HepG2 (cell line): ENCODE data around the gene PIK3R1.

Experiments
- CTCF ChIP-seq: sonication (generic); formaldehyde crosslinking; IDR thresholded peaks from 2 replicates; pipeline ENCODE4 v1.5.0; 2020; ENCODE audit warnings: mild to moderate bottlenecking, missing genetic modification reagents, moderate library complexity
- FOXA1 ChIP-seq, 2 experiments: fragments of 450-650 bp in 1 of 2; sonication (generic) in 1 of 2; formaldehyde crosslinking in 1 of 2; IDR thresholded peaks; 2 replicates each; pipeline versions ENCODE4 v1.4.0 to v1.6.1; 2016 to 2020; ENCODE audit warnings: missing genetic modification reagents in 1 of 2
- MTERF4 ChIP-seq: sonication (generic); formaldehyde crosslinking; IDR thresholded peaks from 2 replicates; pipeline ENCODE4 v1.8.0; 2023; ENCODE audit warnings: mild to moderate bottlenecking, missing genetic modification reagents
- PCBP2 ChIP-seq: fragments of 200-400 bp; formaldehyde crosslinking; optimal IDR thresholded peaks from 2 replicates; pipeline ENCODE3; 2018; ENCODE audit warnings: low read length, low read depth; ENCODE audit not compliant: poor library complexity, severe bottlenecking
- REPIN1 ChIP-seq: sonication (generic); formaldehyde crosslinking; IDR thresholded peaks from 2 replicates; pipeline ENCODE4 v1.8.0; 2022; ENCODE audit warnings: missing genetic modification reagents, low read depth, mild to moderate bottlenecking, borderline replicate concordance
- ZFY ChIP-seq: sonication (generic); formaldehyde crosslinking; IDR thresholded peaks from 2 replicates; pipeline ENCODE4 v1.4.0; 2020; ENCODE audit warnings: missing genetic modification reagents
- ZHX2 ChIP-seq, 2 experiments: sonication (generic) in 1 of 2; formaldehyde crosslinking in 1 of 2; IDR thresholded peaks; 2 replicates each; pipeline versions ENCODE4 v1.6.1 to v1.9.0; 2014 to 2022; ENCODE audit warnings: antibody characterized with exemption in 1 of 2, borderline replicate concordance in 1 of 2, inconsistent platforms in 1 of 2, low read depth in 1 of 2, missing genetic modification reagents in 1 of 2
- ZNF207 ChIP-seq: fragments of 450-650 bp; IDR thresholded peaks from 2 replicates; pipeline ENCODE4 v1.6.1; 2016; ENCODE audit warnings: antibody characterized with exemption, borderline replicate concordance
- ZNF362 ChIP-seq: sonication (generic); formaldehyde crosslinking; IDR thresholded peaks from 2 replicates; pipeline ENCODE4 v1.4.0; 2020; ENCODE audit warnings: missing genetic modification reagents, mild to moderate bottlenecking, borderline replicate concordance

- TF ChIP-seq REPIN1 (CRISPR knock-in tag) = no peak
- TF ChIP-seq CTCF = no peak
- TF ChIP-seq MTERF4 (CRISPR knock-in tag) = no peak
- TF ChIP-seq PCBP2 = no peak
- no peak for TF ChIP-seq ZNF362 (CRISPR knock-in tag)
- TF ChIP-seq FOXA1 (IDR thresholded peaks at IDR 0.05) = no peak
- no peak for TF ChIP-seq FOXA1 (CRISPR knock-in tag; IDR thresholded peaks at IDR 0.05)
- TF ChIP-seq ZFY (CRISPR knock-in tag) = no peak
- no peak for TF ChIP-seq ZNF207
- TF ChIP-seq ZHX2 (IDR thresholded peaks at IDR 0.05; ENCODE audit: low read depth) = no peak
- no peak for TF ChIP-seq ZHX2 (CRISPR knock-in tag; IDR thresholded peaks at IDR 0.05; ENCODE audit: borderline replicate concordance)
Observed at GRCh38 chr5:68344447-68345111, 129.0 kb downstream of the PIK3R1 start.
